ENCODE results near the gene TNRC6B.

DNA sequence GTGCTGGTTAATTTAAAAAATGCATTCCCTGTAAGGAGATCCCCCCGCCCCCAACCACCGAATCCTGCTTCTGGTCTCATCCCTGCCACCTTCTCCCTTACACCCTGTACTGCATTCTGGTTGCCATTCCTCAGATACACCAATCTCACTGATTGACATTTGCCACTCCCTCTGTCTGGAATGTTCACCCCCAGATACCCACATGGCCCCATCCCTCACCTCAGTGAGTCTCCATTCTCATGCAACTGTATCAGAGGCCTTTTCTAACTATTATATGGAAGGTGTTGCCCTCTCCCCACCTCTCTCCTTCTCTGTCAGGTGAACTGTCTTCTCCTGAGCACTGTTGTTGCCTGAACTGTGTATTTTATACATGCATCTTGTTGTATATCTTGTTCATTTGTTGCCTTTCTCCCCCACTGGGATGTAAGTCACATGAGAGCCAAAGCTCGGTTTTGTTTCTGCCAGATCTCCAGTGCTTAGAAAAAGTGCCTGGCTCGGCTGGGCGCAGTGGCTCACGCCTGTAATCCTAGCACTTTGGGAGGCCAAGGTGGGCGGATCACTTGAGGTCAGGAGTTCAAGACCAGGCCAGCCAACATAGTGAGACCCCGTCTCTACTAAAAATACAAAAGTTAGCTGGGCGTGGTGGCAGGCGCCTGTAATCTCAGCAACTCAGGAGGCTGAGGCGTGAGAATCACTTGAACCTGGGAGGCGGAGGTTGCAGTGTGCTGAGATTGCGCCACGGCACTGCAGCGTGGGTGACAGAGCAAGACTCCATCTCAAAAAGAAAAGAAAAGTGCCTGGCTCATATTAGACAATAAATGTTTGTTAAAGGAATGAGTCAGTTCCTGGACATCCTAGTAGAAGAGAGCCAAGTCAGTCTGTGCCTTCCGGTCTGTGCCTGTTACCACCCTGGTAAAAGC, 61.0 kb downstream of the TNRC6B start:
- no peak for TF ChIP-seq CTCF (IDR thresholded peaks at IDR 0.05; ENCODE audit: insufficient read depth, low read depth, low read length)
- no peak for TF ChIP-seq EZH2 (IDR thresholded peaks at IDR 0.05; ENCODE audit: insufficient read depth, low read length)

Measured in astrocyte (in vitro differentiated cells and primary cell).